ENCODE measurements around the gene TJP1.
"Not testable (repeated sequence)": the region's sequence is repeated elsewhere in the genome, so short reads cannot be mapped to it uniquely, and the experiment has no call there.

TJP1 gene

GRCh38 chr15:29750754-29751153, 71.5 kb downstream of the TJP1 start:
- no peak for DNase-seq

- no peak for DNase-seq
Observed at GRCh38 chr15:29749365-29750086, 72.7 kb downstream of the TJP1 start.

GRCh38 chr15:29747837-29748417, 74.3 kb downstream of the TJP1 start:
- no peak for DNase-seq

- DNase-seq = no peak
Observed at GRCh38 chr15:29743475-29743874, 78.8 kb downstream of the TJP1 start.

GRCh38 chr15:29740692-29741311, 81.5 kb downstream of the TJP1 start:
- no peak for DNase-seq

- no peak for DNase-seq
Observed at GRCh38 chr15:29736744-29737020, 85.6 kb downstream of the TJP1 start.

GRCh38 chr15:29736012-29736743, 86.1 kb downstream of the TJP1 start:
- no peak for DNase-seq

GRCh38 chr15:29734917-29735572, 87.2 kb downstream of the TJP1 start:
- no peak for DNase-seq

- DNase-seq = no peak
Observed at GRCh38 chr15:29731865-29732264, 90.4 kb downstream of the TJP1 start.

- DNase-seq = not testable (repeated sequence)
Observed at GRCh38 chr15:29730471-29730870, 91.8 kb downstream of the TJP1 start.

GRCh38 chr15:29728418-29728817, 93.8 kb downstream of the TJP1 start:
- no peak for DNase-seq

- no peak for DNase-seq
Observed at GRCh38 chr15:29727871-29728270, 94.4 kb downstream of the TJP1 start.

- no peak for DNase-seq
Observed at GRCh38 chr15:29726553-29726952, 95.7 kb downstream of the TJP1 start.

- no peak for DNase-seq
Observed at GRCh38 chr15:29724026-29724425, 98.2 kb downstream of the TJP1 start.

- DNase-seq = no peak
Observed at GRCh38 chr15:29713784-29714183, 108.5 kb downstream of the TJP1 start.

- DNase-seq = no peak
Observed at GRCh38 chr15:29712149-29712885, 110.0 kb downstream of the TJP1 start.

GRCh38 chr15:29711531-29711930, 110.7 kb downstream of the TJP1 start:
- DNase-seq = no peak

- no peak for DNase-seq
Observed at GRCh38 chr15:29708519-29708918, 113.7 kb downstream of the TJP1 start.

GRCh38 chr15:29704950-29705597, 117.2 kb downstream of the TJP1 start:
- no peak for DNase-seq

- no peak for DNase-seq
Observed at GRCh38 chr15:29701151-29701550, 121.1 kb downstream of the TJP1 start.

GRCh38 chr15:29700296-29700695, 122.0 kb downstream of the TJP1 start:
- DNase-seq = no peak

- DNase-seq = no peak
Observed at GRCh38 chr15:29699791-29700190, 122.5 kb downstream of the TJP1 start.

Measured in CD4-positive, alpha-beta T cell treated with Interleukin-17A for 4 hours (primary cell).